Heart left ventricle (tissue), 16 donors: ENCODE results near the gene DENND4C. TPM values are rescaled to one million over a fixed set of nuclear protein-coding genes. Genes with fewer than 3 reads are reported as not detected.

Experiments
- ATAC-seq, 4 donors: fragments of 200-7000 bp; cut with Tn5 transposase; one replicate each; pipeline ENCODE4 v1.9.1; 2020 to 2022; ENCODE audit warnings: moderate library complexity in 4 of 4, mild to moderate bottlenecking in 3 of 4, moderate number of reproducible peaks in 1 of 4
- DNase-seq, 5 donors: peaks; one replicate each; pipeline ENCODE4 v3.0.0-alpha.2; 2020
- H3K27ac ChIP-seq, 12 donors: fragments of 200-600 bp; sonication (generic) in 4 of 12; one replicate each; pipeline versions ENCODE4 v1.5.0 to v1.8.0; 2016 to 2022; ENCODE audit warnings: mild to moderate bottlenecking in 2 of 12
- H3K27me3 ChIP-seq, 9 donors: fragments of 200-600 bp; sonication (generic) in 2 of 9; one replicate each; pipeline versions ENCODE4 v1.5.1 to v1.8.0; 2016 to 2022; ENCODE audit warnings: mild to moderate bottlenecking in 3 of 9
- H3K36me3 ChIP-seq, 9 donors: fragments of 200-600 bp; sonication (generic) in 2 of 9; one replicate each; pipeline versions ENCODE4 v1.5.0 to v1.8.0; 2018 to 2022; ENCODE audit warnings: mild to moderate bottlenecking in 2 of 9
- H3K4me1 ChIP-seq, 12 donors: fragments of 200-600 bp; sonication (generic) in 4 of 12; one replicate each; pipeline versions ENCODE4 v1.5.0 to v1.8.0; 2016 to 2022; ENCODE audit warnings: mild to moderate bottlenecking in 3 of 12
- H3K4me3 ChIP-seq, 12 donors: fragments of 200-600 bp; sonication (generic) in 4 of 12; one replicate each; pipeline versions ENCODE4 v1.5.0 to v1.8.0; 2017 to 2022; ENCODE audit warnings: mild to moderate bottlenecking in 9 of 12, moderate library complexity in 4 of 12
- H3K9me3 ChIP-seq, 12 donors: fragments of 200-600 bp; sonication (generic) in 4 of 12; one replicate each; pipeline versions ENCODE4 v1.5.0 to v1.8.0; 2016 to 2022; ENCODE audit warnings: mild to moderate bottlenecking in 1 of 12
- CTCF ChIP-seq, 12 donors: fragments of 200-600 bp; sonication (generic) in 4 of 12; IDR thresholded peaks; one replicate each; pipeline versions ENCODE4 v1.5.0 to v1.8.0; 2018 to 2022; ENCODE audit warnings: antibody characterized with exemption in 12 of 12, mild to moderate bottlenecking in 5 of 12
- POLR2A ChIP-seq, 2 donors: fragments of 450-650 bp; IDR thresholded peaks; one replicate each; pipeline ENCODE4 v1.6.1; 2017; ENCODE audit warnings: antibody characterized with exemption in 2 of 2, mild to moderate bottlenecking in 2 of 2, moderate library complexity in 2 of 2
- WGBS, 4 donors: extraction: QIAGEN DNeasy Blood & Tissue Kit in 2 of 4; methylation state at CpG; one replicate each; pipeline versions ENCODE4 v1.1.5 to v1.1.7; 2013 to 2018; 5-methylcytosine and 5-hydroxymethylcytosine counted together
- intact Hi-C, 10 donors: fragments of 100-400 bp; cut with DNase I; formaldehyde crosslinking; loops; one replicate each; pipeline versions ENCODE4 v1.11.1 to v1.14.2; 2022
- polyA plus RNA-seq, 2 donors: library from polyadenylated mRNA; stranded (reverse); fragments of 200-250 nt; gene quantifications; one replicate each; pipeline ENCODE4 v1.2.3, GENCODE V29; 2013
- total RNA-seq, 9 donors: library from RNA; depleted of rRNA in 2 of 9; stranded (reverse); fragments of >200 nt in 2 of 9; fragmentation: NEBNext Ultra II Directional in 3 of 9; extraction: Animal tissue kit (Norgen Biotek cat#: 25700) in 3 of 9; gene quantifications; one replicate each; pipeline versions ENCODE4 v1.1.0 to v1.2.4, GENCODE V29; 2016 to 2023
- donor health status: ischemic (EF 13 %, LVEDD 7.1; RV severe dilation, severe dysfunction).
- donor health status: healthy with polysubstance abuse.
- donor health status: DM: no; HTN: yes; CAD: no.
- donor health status: DM: no; HTN: no; CAD: no.
- donor health status: ischemic (EF 25% LVEDD 6.9; RV normal size, moderate dysfunction).
- donor health status: ischemic (EF 25% LVEDD 5.7; RV mildly dilated, moderate dysfunction).
- donor health status: healthy.
- donor health status: DM: yes; HTN: yes; CAD: no.
- donor health status: ischemic (EF 35%, LVEDD 5.7; RV mildly dilated, moderate dysfunction).
- donor health status: nonischemic (EF 11% LVEDD 7.7; RV severe dilation, severe dysfunction).
- donor health status: DM: yes; HTN: yes; CAD: no.
- donor health status: PGD.
- donor health status: ischemic (EF 29% LVEDD 5.4; RV normal size, mild dysfunction).
- donor health status: nonischemic (EF 23%, LVEDD 6.1; RV moderate dilation, normal function).

Gene DENND4C
- total and polyA plus RNA-seq, 11 donors, result 5.4 to 36.9 (median 22.8) TPM

- TF ChIP-seq CTCF (IDR thresholded peaks at IDR 0.05) (no peak), POLR2A (IDR thresholded peaks at IDR 0.05) (no peak)
- DNase-seq, result no peak
Observed at GRCh38 chr9:19371942-19372341, 141.4 kb downstream of the DENND4C start.

GRCh38 chr9:19372567-19372966, 142.1 kb downstream of the DENND4C start:
- Histone ChIP-seq H3K4me1 (peaks cover 0 to 16% (median 3%) of the 10 kb centered on the region in 12 donors), H3K9me3 (no peaks in the 10 kb centered on the region), H3K27ac (no peak overlapping the region), H3K4me3 (no peak overlapping the region), H3K27me3 (no peaks in the 10 kb centered on the region), H3K36me3 (peaks cover 0 to 100% (median 95%) of the 10 kb centered on the region in 9 donors)
- TF ChIP-seq POLR2A (IDR thresholded peaks at IDR 0.05) (no peak), CTCF (IDR thresholded peaks at IDR 0.05) (no peak)
- intact Hi-C loops, result loop anchor here in 5 of 10 donors (10.0 kb wide), 7 partner anchors 68 to 278 kb away; partner anchors contain the start of genes DENND4C (in 1 of the 5), HAUS6 (in 1 of the 5) and PLIN2 (in 1 of the 5)
- ATAC-seq (no peak), DNase-seq (no peak)
- 93 to 97% (median 94%) methylated on average over 8 of the region's 8 CpGs for WGBS, 4 donors

More at GRCh38 chr9:19371942-19372341, 141.4 kb downstream of the DENND4C start:
- intact Hi-C loops, result loop anchor here in 5 of 10 donors (10.0 kb wide), 7 partner anchors 67 to 277 kb away; partner anchors contain the start of genes DENND4C (in 1 of the 5), HAUS6 (in 1 of the 5) and PLIN2 (in 1 of the 5)
- H3K27me3 ChIP-seq, result no peaks in the 10 kb centered on the region
- H3K36me3 ChIP-seq, result peaks cover 0 to 100% (median 95%) of the 10 kb centered on the region in 9 donors
- no peak overlapping the region for H3K4me3 ChIP-seq
- peaks cover 0 to 10% (median 0%) of the 10 kb centered on the region in 12 donors for H3K4me1 ChIP-seq
- WGBS, 4 donors, result 82 to 89% (median 84%) methylated on average over 5 of the region's 5 CpGs
- H3K9me3 ChIP-seq, result no peaks in the 10 kb centered on the region
- ATAC-seq, result no peak
- H3K27ac ChIP-seq, result no peak overlapping the region

GRCh38 chr9:19373527-19373926, 143.0 kb downstream of the DENND4C start:
- H3K4me1 ChIP-seq, result peaks cover 0 to 26% (median 11%) of the 10 kb centered on the region in 12 donors
- H3K4me3 ChIP-seq, result no peak overlapping the region
- H3K27ac ChIP-seq, result no peak overlapping the region
- ATAC-seq, result no peak
- TF ChIP-seq CTCF (IDR thresholded peaks at IDR 0.05) (no peak), POLR2A (IDR thresholded peaks at IDR 0.05) (no peak)
- H3K27me3 ChIP-seq, result no peaks in the 10 kb centered on the region
- intact Hi-C loops, result loop anchor here in 5 of 10 donors (10.0 kb wide), 7 partner anchors 69 to 279 kb away; partner anchors contain the start of genes DENND4C (in 1 of the 5), HAUS6 (in 1 of the 5) and PLIN2 (in 1 of the 5)
- peaks cover 0 to 100% (median 96%) of the 10 kb centered on the region in 9 donors for H3K36me3 ChIP-seq
- no peaks in the 10 kb centered on the region for H3K9me3 ChIP-seq
- DNase-seq, result no peak

GRCh38 chr9:19375538-19375937, 145.0 kb downstream of the DENND4C start:
- Histone ChIP-seq H3K9me3 (no peaks in the 10 kb centered on the region), H3K27me3 (no peaks in the 10 kb centered on the region), H3K27ac (no peak overlapping the region), H3K36me3 (peaks cover 0 to 88% (median 81%) of the 10 kb centered on the region in 9 donors), H3K4me3 (no peak overlapping the region), H3K4me1 (peaks cover 0 to 34% (median 18%) of the 10 kb centered on the region in 12 donors)
- ATAC-seq (no peak), DNase-seq (no peak)
- intact Hi-C loops, result loop anchor here in 7 of 10 donors (5.0 to 10.0 kb wide), 8 partner anchors 71 to 281 kb away; partner anchors contain the start of genes DENND4C (in 1 of the 7), HAUS6 (in 1 of the 7) and PLIN2 (in 1 of the 7)
- TF ChIP-seq CTCF (IDR thresholded peaks at IDR 0.05) (no peak), POLR2A (IDR thresholded peaks at IDR 0.05) (no peak)
